ENCODE measurements around the gene LOXL1. TPM values are rescaled to one million over a fixed set of nuclear protein-coding genes. Genes with fewer than 3 reads are reported as not detected.

LOXL1 gene
- polyA plus RNA-seq, 3 donors: 0.07 TPM; not detected in 2

GRCh38 chr15:73950479-73950830 lies 24.2 kb downstream of the LOXL1 start:
- peaks cover 4 to 8% of the 10 kb centered on the region in 2 donors for H3K4me1 ChIP-seq (ENCODE audit: control insufficient read depth in 1 of 2, insufficient read depth in 2 of 2, low read length in 2 of 2)
- no peak overlapping the region for H3K4me3 ChIP-seq (replicated peaks in 1 of 3; ENCODE audit: low read depth in 2 of 3, low read length in 3 of 3)
- DNase-seq: no peak
- H3K4me3 Mint-ChIP-seq: no peak overlapping the region
- H3K27me3 Mint-ChIP-seq (ENCODE audit: low read depth in 3 of 3): peaks cover 5 to 7% (median 5%) of the 10 kb centered on the region in 3 donors
- intact Hi-C loops (cut with micrococcal nuclease): no loop called here
- no peak overlapping the region for H3K9ac ChIP-seq (ENCODE audit: insufficient read depth, low read length, poor library complexity, severe bottlenecking)
- no peaks in the 10 kb centered on the region for H3K27me3 ChIP-seq (ENCODE audit: control insufficient read depth in 2 of 2, insufficient read depth in 2 of 2, low read length in 2 of 2)
- H3K27ac ChIP-seq (ENCODE audit: low read depth in 1 of 2, low read length in 2 of 2): no peak overlapping the region
- TF ChIP-seq CTCF (IDR thresholded peaks at IDR 0.05): no peak
- H2AFZ ChIP-seq (ENCODE audit: insufficient read depth, low read depth, low read length, poor library complexity, severe bottlenecking): no peak overlapping the region
- H3K4me2 ChIP-seq (replicated peaks; ENCODE audit: extremely low read depth, low read length, poor library complexity, severe bottlenecking): no peak overlapping the region
- H3K27ac Mint-ChIP-seq: no peak overlapping the region
- no peaks in the 10 kb centered on the region for H3K9me3 Mint-ChIP-seq
- no peaks in the 10 kb centered on the region for H3K36me3 Mint-ChIP-seq
- no peaks in the 10 kb centered on the region for H4K20me1 ChIP-seq (ENCODE audit: insufficient read depth, low read length)
- H3K36me3 ChIP-seq (replicated peaks in 1 of 2; ENCODE audit: control insufficient read depth in 1 of 2, insufficient read depth in 2 of 2, low read length in 2 of 2): no peaks in the 10 kb centered on the region
- H3K4me1 Mint-ChIP-seq: peaks cover 3% of the 10 kb centered on the region
- no peaks in the 10 kb centered on the region for H3K9me3 ChIP-seq (replicated peaks in 1 of 2; ENCODE audit: control insufficient read depth in 1 of 2, insufficient read depth in 1 of 2, low read length in 2 of 2)
- no peaks in the 10 kb centered on the region for H3K79me2 ChIP-seq (ENCODE audit: insufficient read depth, low read length)

- peak; percentile 54 to 78 (median 77) for DNase-seq
- Histone ChIP-seq H2AFZ (ENCODE audit: insufficient read depth, low read depth, low read length, poor library complexity, severe bottlenecking) (no peak overlapping the region), H3K4me1 (ENCODE audit: control insufficient read depth in 1 of 2, insufficient read depth in 2 of 2, low read length in 2 of 2) (peaks cover 4 to 8% of the 10 kb centered on the region in 2 donors), H3K36me3 (replicated peaks in 1 of 2; ENCODE audit: control insufficient read depth in 1 of 2, insufficient read depth in 2 of 2, low read length in 2 of 2) (no peaks in the 10 kb centered on the region), H3K79me2 (ENCODE audit: insufficient read depth, low read length) (no peaks in the 10 kb centered on the region), H3K4me2 (replicated peaks; ENCODE audit: extremely low read depth, low read length, poor library complexity, severe bottlenecking) (no peak overlapping the region), H3K4me3 (replicated peaks in 1 of 3; ENCODE audit: low read depth in 2 of 3, low read length in 3 of 3) (no peak overlapping the region), H4K20me1 (ENCODE audit: insufficient read depth, low read length) (no peaks in the 10 kb centered on the region), H3K27me3 (ENCODE audit: control insufficient read depth in 2 of 2, insufficient read depth in 2 of 2, low read length in 2 of 2) (no peaks in the 10 kb centered on the region), H3K27ac (ENCODE audit: low read depth in 1 of 2, low read length in 2 of 2) (no peak overlapping the region), H3K9me3 (replicated peaks in 1 of 2; ENCODE audit: control insufficient read depth in 1 of 2, insufficient read depth in 1 of 2, low read length in 2 of 2) (no peaks in the 10 kb centered on the region), H3K9ac (ENCODE audit: insufficient read depth, low read length, poor library complexity, severe bottlenecking) (no peak overlapping the region)
- peak; percentile 80 for TF ChIP-seq CTCF (IDR thresholded peaks at IDR 0.05)
- intact Hi-C loops (cut with micrococcal nuclease): no loop called here
- Mint-ChIP-seq H3K27me3 (ENCODE audit: low read depth in 3 of 3) (peaks cover 5 to 7% (median 6%) of the 10 kb centered on the region in 3 donors), H3K36me3 (no peaks in the 10 kb centered on the region), H3K27ac (peak overlapping the region in 1 of 7 donors; percentile 17), H3K9me3 (no peaks in the 10 kb centered on the region), H3K4me3 (peak overlapping the region in 1 of 2 donors; percentile 81), H3K4me1 (peaks cover 5% of the 10 kb centered on the region)
- 4% methylated on average over 15 of the region's 15 CpGs for WGBS (ENCODE audit: insufficient coverage)
These were observed 24.7 kb downstream of the LOXL1 start for GRCh38 chr15:73950831-73951561.

Measured in CD14-positive monocyte (primary cell).